GM19324 (cell line): ENCODE results near the gene SPEN.
"Not testable (repeated sequence)": the region's sequence is repeated elsewhere in the genome, so short reads cannot be mapped to it uniquely, and the experiment has no call there.

Experiments
- ATAC-seq: cut with Tn5 transposase; IDR thresholded peaks from one replicate; pipeline ENCODE4 v1.9.1; 2021; ENCODE audit warnings: mild to moderate bottlenecking, moderate library complexity; ENCODE audit not compliant: unreplicated experiment, low FRiP score

The SPEN gene

GRCh38 chr1:15833069-15833679 is 14.3 kb upstream of the SPEN start:
- ATAC-seq: no peak

- ATAC-seq: no peak
These were observed 13.6 kb upstream of the SPEN start for GRCh38 chr1:15833842-15834405.

GRCh38 chr1:15834406-15835204 is 12.9 kb upstream of the SPEN start:
- peak; percentile 59 for ATAC-seq

GRCh38 chr1:15835205-15835740 is 12.2 kb upstream of the SPEN start:
- peak; percentile 8 for ATAC-seq

GRCh38 chr1:15835741-15836510 is 11.6 kb upstream of the SPEN start:
- peak; percentile 59 for ATAC-seq

- not testable (repeated sequence) for ATAC-seq
These were observed 11.1 kb upstream of the SPEN start for GRCh38 chr1:15836511-15836771.

GRCh38 chr1:15836772-15837669 is 10.5 kb upstream of the SPEN start:
- ATAC-seq: no peak

- ATAC-seq: no peak
These were observed 9.6 kb upstream of the SPEN start for GRCh38 chr1:15837931-15838330.

- ATAC-seq: no peak
These were observed 8.8 kb upstream of the SPEN start for GRCh38 chr1:15838721-15839120.

- ATAC-seq: no peak
These were observed 3.5 kb upstream of the SPEN start for GRCh38 chr1:15843826-15844572.

- ATAC-seq: not testable (repeated sequence)
These were observed 1.5 kb upstream of the SPEN start for GRCh38 chr1:15846056-15846455.

- peak; percentile 26 for ATAC-seq
These were observed 311 bp downstream of the SPEN start for GRCh38 chr1:15847893-15848142.

- ATAC-seq: peak; percentile 17
These were observed 829 bp downstream of the SPEN start for GRCh38 chr1:15848143-15848928.

GRCh38 chr1:15848929-15849774 is 1.6 kb downstream of the SPEN start:
- ATAC-seq: no peak

- no peak for ATAC-seq
These were observed 2.3 kb downstream of the SPEN start for GRCh38 chr1:15849775-15850324.

GRCh38 chr1:15850471-15851001 is 3.0 kb downstream of the SPEN start:
- no peak for ATAC-seq
